Measurements from ENCODE around the gene TMEM198. TPM values are rescaled to one million over a fixed set of nuclear protein-coding genes. Genes with fewer than 3 reads are reported as not detected.

Gene TMEM198
- total RNA-seq, 1 donor, result 1.1 TPM

DNA sequence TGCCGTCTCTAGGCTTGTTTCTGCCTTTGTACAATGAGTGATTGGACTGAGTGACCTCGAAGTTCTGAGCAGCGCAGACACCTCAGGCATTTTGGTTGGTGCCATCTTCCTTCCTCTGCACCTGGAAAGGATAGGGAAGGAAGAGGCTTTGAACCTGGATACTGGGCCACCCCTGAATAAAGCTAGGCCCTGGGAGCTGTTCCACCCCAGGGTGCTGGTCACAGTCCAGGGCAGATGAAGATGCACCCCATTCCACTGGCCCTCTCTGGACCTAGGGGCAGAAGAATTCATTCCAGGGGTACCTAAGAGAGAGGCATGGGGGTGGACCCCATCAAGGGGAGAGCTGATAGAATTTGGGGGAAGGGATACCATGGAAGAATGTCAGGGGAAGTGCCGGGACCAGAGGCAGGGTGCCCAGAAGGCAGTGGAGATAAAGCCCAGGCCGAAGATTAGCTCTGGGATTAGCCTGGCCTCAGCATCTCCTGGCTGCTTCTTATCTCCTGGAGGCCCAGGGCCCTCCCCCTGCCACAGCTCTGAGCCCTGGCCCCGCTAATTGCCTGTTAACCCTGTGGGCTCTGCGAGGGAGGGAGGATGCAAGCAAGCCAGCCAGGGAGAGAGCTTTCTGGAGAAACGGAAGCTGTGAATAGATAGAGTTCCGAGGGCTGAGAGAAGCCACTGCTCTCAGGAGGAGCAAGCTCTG, 18.1 kb upstream of the TMEM198 start:
- H3K27ac ChIP-seq (ENCODE audit: low read depth, low read length), result no peak overlapping the region
- TF ChIP-seq, protein P1, sequence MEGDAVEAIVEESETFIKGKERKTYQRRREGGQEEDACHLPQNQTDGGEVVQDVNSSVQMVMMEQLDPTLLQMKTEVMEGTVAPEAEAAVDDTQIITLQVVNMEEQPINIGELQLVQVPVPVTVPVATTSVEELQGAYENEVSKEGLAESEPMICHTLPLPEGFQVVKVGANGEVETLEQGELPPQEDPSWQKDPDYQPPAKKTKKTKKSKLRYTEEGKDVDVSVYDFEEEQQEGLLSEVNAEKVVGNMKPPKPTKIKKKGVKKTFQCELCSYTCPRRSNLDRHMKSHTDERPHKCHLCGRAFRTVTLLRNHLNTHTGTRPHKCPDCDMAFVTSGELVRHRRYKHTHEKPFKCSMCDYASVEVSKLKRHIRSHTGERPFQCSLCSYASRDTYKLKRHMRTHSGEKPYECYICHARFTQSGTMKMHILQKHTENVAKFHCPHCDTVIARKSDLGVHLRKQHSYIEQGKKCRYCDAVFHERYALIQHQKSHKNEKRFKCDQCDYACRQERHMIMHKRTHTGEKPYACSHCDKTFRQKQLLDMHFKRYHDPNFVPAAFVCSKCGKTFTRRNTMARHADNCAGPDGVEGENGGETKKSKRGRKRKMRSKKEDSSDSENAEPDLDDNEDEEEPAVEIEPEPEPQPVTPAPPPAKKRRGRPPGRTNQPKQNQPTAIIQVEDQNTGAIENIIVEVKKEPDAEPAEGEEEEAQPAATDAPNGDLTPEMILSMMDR (IDR thresholded peaks at IDR 0.05; ENCODE audit: extremely low read depth, low read depth, low read length), result no peak
- DNase-seq (ENCODE audit: insufficient read length, low spot score, missing footprints), result no peak
- no peaks in the 10 kb centered on the region for H3K9me3 ChIP-seq (ENCODE audit: low read depth, low read length)
- peaks cover 17% of the 10 kb centered on the region for H3K4me1 ChIP-seq (ENCODE audit: insufficient read depth, low read length)
- H3K79me2 ChIP-seq (ENCODE audit: insufficient read depth, low read length), result no peaks in the 10 kb centered on the region
- no peaks in the 10 kb centered on the region for H4K20me1 ChIP-seq (ENCODE audit: insufficient read depth, low read length)
- H2AFZ ChIP-seq (ENCODE audit: low read length), result no peak overlapping the region
- H3K4me2 ChIP-seq (ENCODE audit: insufficient read depth, low read length), result no peak overlapping the region
- H3K36me3 ChIP-seq (ENCODE audit: insufficient read depth, low read length), result no peaks in the 10 kb centered on the region
- peaks cover 37% of the 10 kb centered on the region for H3K27me3 ChIP-seq (ENCODE audit: insufficient read depth, low read length)
- no peak overlapping the region for H3K4me3 ChIP-seq (ENCODE audit: insufficient read depth, low read length)

DNA sequence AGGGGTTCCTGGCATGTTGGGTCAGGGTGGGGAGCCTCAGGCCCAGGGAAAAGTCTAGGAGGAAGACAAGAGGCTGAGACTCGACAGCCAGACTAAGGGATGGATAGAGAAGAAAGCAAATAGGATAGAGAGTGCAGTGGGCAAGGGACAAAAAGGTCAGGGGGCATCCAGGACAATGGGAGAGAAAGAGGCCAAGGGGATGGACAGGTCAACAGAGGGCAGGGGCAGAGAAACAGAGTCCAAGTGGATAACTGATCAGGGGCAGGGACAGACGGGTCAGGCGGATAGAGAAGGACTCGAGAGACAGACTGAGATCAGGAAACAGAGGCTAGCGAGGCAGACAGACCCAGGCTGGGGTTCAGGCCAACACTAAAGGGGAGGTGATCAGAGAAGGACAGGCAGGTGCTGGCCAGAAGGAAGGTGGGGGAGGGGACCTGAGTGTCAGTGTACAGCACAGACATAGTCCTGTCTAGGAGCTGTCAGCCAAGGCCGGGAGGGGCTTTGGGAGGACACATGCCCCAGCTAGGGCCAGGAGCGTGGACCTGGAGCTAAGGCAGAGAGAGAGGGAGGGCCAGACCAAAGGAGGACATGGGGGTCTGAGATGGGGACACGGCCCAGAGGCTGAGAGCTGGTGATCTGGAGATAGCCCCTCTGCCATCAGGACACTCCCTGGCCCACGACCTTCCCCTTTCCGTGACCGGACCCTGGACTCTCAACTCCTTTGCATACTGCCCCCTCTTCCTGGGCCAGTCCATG, 17.3 kb upstream of the TMEM198 start:
- peaks cover 10% of the 10 kb centered on the region for H3K4me1 ChIP-seq (ENCODE audit: insufficient read depth, low read length)
- TF ChIP-seq, protein P1 (IDR thresholded peaks at IDR 0.05; ENCODE audit: extremely low read depth, low read depth, low read length), result no peak
- H3K4me2 ChIP-seq (ENCODE audit: insufficient read depth, low read length), result no peak overlapping the region
- H3K79me2 ChIP-seq (ENCODE audit: insufficient read depth, low read length), result no peaks in the 10 kb centered on the region
- DNase-seq (ENCODE audit: insufficient read length, low spot score, missing footprints), result no peak
- no peaks in the 10 kb centered on the region for H3K9me3 ChIP-seq (ENCODE audit: low read depth, low read length)
- H4K20me1 ChIP-seq (ENCODE audit: insufficient read depth, low read length), result no peaks in the 10 kb centered on the region
- no peak overlapping the region for H3K4me3 ChIP-seq (ENCODE audit: insufficient read depth, low read length)
- H2AFZ ChIP-seq (ENCODE audit: low read length), result no peak overlapping the region
- peaks cover 40% of the 10 kb centered on the region for H3K27me3 ChIP-seq (ENCODE audit: insufficient read depth, low read length)
- H3K27ac ChIP-seq (ENCODE audit: low read depth, low read length), result no peak overlapping the region
- no peaks in the 10 kb centered on the region for H3K36me3 ChIP-seq (ENCODE audit: insufficient read depth, low read length)

DNA sequence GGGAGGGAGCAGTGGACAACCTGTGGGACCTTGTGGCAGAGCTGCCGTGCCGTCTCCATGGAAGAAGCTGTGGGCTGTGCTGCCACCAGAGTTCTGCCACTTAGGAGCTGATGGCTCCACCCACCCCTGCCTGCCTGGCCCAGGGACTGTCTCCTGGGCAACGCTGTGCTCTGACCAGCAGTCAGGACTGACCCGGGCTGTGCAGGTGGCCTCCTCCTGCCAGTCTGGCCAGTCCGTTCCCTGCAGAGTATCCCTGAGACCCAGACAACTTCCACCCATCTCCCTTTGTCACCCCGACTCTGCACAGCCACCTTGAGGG, 16.8 kb upstream of the TMEM198 start:
- H3K9me3 ChIP-seq (ENCODE audit: low read depth, low read length), result no peaks in the 10 kb centered on the region
- H3K27me3 ChIP-seq (ENCODE audit: insufficient read depth, low read length), result peaks cover 40% of the 10 kb centered on the region
- no peaks in the 10 kb centered on the region for H3K36me3 ChIP-seq (ENCODE audit: insufficient read depth, low read length)
- TF ChIP-seq, protein P1 (IDR thresholded peaks at IDR 0.05; ENCODE audit: extremely low read depth, low read depth, low read length), result no peak
- no peak overlapping the region for H2AFZ ChIP-seq (ENCODE audit: low read length)
- no peak overlapping the region for H3K4me3 ChIP-seq (ENCODE audit: insufficient read depth, low read length)
- DNase-seq (ENCODE audit: insufficient read length, low spot score, missing footprints), result no peak
- H3K79me2 ChIP-seq (ENCODE audit: insufficient read depth, low read length), result no peaks in the 10 kb centered on the region
- no peaks in the 10 kb centered on the region for H4K20me1 ChIP-seq (ENCODE audit: insufficient read depth, low read length)
- no peak overlapping the region for H3K4me2 ChIP-seq (ENCODE audit: insufficient read depth, low read length)
- peaks cover 5% of the 10 kb centered on the region for H3K4me1 ChIP-seq (ENCODE audit: insufficient read depth, low read length)
- no peak overlapping the region for H3K27ac ChIP-seq (ENCODE audit: low read depth, low read length)

DNA sequence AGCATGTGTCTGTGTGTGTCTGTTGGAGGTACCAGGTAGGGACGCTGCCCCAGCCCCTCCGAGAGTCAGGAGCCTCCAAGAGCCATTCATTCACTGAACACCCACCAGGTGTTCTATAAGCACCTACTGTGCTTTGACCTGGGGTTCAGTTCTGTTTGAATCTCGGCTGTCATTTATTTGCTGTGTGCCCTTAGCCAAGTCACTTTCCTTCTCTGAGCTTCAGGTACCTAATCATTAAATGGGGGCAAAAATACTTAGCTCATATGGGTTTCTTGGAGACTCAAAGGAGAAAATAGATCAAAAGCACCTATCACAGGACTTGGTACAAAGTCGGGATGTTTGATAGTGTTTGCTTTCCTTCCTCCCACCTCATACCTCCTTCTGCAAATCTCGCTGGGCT, 16.4 kb upstream of the TMEM198 start:
- H3K4me2 ChIP-seq (ENCODE audit: insufficient read depth, low read length), result no peak overlapping the region
- H3K4me1 ChIP-seq (ENCODE audit: insufficient read depth, low read length), result peaks cover 4% of the 10 kb centered on the region
- no peak for DNase-seq (ENCODE audit: insufficient read length, low spot score, missing footprints)
- no peaks in the 10 kb centered on the region for H3K9me3 ChIP-seq (ENCODE audit: low read depth, low read length)
- H2AFZ ChIP-seq (ENCODE audit: low read length), result no peak overlapping the region
- no peaks in the 10 kb centered on the region for H3K36me3 ChIP-seq (ENCODE audit: insufficient read depth, low read length)
- H3K27me3 ChIP-seq (ENCODE audit: insufficient read depth, low read length), result peaks cover 40% of the 10 kb centered on the region
- no peak overlapping the region for H3K4me3 ChIP-seq (ENCODE audit: insufficient read depth, low read length)
- no peaks in the 10 kb centered on the region for H3K79me2 ChIP-seq (ENCODE audit: insufficient read depth, low read length)
- H3K27ac ChIP-seq (ENCODE audit: low read depth, low read length), result no peak overlapping the region
- H4K20me1 ChIP-seq (ENCODE audit: insufficient read depth, low read length), result no peaks in the 10 kb centered on the region
- TF ChIP-seq, protein P1 (IDR thresholded peaks at IDR 0.05; ENCODE audit: extremely low read depth, low read depth, low read length), result no peak
